ENCODE measurements around the gene ETV6.

ETV6 gene

DNA sequence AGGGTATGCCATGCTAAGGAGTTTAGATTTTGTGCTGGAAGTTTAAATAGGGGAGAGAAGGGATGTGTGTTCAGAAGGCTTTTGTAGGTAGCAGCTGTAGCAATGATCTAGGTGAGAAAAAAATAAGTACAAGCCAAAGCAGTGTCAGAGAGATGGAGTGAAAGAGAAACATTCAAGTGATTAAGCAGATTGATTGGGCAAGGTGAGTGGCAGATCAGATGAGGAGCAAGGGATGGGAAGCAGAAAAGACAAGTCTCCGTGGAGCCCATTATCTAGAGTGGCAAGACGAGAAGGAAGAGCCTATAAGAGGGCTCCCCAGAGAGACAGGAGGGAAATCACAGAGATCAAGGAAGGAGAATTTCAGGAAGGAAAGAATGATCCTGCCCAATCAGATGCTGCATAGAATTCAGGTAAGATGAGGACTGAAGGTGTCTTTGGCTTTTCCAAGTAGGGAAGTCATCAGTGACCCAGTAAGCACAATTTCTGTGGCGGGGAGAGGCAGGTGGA lies 133.5 kb downstream of the ETV6 start:
- DNase-seq, result no peak

GRCh38 chr12:11785712-11786111 lies 136.2 kb downstream of the ETV6 start:
- DNase-seq, result no peak

GRCh38 chr12:11786638-11787365 lies 137.3 kb downstream of the ETV6 start:
- no peak for DNase-seq

DNA sequence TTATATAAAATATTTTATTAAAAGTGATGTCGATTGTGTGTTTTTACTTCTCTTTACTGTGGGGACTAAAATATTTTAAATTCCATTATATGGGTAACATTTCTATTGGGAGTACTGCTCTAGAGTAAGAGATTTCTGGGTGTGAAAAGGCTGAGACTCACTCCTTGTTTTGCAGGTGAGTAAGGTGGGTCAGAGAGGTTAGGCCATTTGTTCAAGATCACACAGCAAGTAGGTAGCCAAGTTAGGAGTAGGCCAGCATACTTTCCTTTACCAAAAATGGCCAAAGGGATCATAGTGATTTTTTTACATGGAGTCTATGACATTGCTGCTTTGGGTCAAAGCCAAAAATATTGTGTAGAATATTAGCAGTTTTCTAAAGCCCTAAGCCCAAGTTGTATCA lies 138.0 kb downstream of the ETV6 start:
- no peak for DNase-seq

DNA sequence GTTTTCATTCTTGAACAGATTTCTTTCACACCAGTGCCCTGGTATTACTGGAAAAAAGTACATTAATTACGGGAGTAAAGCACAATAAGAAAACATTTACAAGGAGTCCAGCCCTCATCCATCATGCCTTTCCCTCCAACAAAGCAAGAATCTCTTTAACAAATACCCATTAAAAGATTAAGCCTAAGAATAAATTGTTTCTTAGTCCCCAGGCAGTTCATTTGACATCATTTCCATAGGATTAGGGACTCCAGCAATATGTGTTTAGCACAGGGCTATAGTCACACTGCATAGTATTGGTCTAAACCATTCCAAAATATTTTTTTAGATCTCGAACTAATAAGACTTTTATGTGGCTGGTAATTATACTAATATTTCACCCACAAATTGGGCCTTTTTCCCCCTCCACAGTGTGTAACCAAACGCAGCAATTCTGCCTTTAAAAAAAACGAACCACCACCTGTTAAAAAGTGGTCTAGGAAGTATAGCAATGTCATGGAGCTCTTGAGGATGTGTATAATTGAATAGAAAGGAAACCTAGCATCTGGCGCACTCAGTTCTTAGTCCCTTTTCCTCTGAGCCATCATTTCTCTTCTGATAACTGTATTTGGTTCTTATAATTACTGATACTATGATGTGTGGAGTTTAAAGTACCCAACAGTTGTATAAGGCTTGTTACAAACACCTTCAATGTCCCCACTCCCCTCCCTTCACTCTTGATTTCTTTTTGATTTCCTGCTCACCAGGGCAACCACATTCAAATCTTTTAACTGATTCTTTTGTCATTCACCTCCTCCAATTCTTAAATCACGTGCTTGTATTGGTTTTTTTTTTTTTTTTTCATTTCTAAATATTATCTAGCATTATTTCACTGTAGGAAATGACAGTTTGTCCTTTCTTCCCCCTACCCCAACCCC lies 138.7 kb downstream of the ETV6 start:
- DNase-seq, result no peak

GRCh38 chr12:11793921-11794710 lies 144.6 kb downstream of the ETV6 start:
- no peak for DNase-seq

DNA sequence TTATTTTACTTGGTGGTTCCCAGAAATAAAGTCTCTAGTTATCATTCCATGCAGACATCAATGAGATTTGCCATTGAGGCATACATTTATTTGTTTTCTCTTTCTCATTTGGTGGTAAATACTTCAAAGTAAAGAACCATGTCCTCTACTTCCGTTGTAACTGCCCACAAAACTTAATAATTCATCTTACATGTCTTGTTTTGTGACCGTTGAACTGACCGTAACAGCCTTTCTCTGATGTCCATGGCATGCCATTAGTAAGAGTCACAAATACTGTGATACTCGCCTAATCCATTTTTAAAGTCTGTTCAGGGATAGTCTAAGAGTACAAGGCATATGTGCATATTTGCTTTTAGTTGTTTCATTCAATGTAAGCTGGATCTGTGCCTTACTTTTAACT lies 145.3 kb downstream of the ETV6 start:
- no peak for DNase-seq

DNA sequence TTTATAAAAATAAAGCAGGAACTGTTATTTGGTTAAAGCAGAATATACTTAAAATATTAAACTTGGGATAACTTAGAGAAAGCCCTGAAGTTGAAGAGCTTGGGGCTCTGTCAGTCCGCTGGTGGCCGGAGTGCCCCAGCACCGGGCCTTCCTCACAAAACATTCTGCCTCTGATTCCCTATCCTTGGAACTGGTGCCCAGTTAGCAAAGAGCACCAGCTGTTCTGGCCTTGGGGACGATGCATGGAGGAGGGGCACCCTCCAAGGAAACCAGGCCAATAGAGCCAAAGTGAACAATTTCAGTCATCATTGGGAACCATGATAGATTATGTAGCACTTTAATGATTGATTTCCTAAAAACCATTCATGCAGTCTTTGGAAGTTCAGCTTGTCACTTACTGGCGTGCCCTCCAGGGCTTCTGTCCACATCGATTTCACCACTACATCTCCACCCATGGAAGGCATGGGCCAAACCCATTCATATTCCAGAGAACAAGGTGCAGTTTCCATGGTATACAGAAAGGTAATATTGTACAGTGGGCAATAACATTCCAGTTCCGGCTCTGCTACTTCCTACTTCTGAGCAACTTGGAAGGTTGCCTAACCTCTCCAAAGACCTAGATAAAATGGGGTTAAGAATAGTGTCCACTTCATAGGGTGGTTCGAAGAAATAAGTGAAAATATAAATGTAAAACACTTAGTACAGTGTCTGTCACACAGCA lies 145.9 kb downstream of the ETV6 start:
- no peak for DNase-seq

DNA sequence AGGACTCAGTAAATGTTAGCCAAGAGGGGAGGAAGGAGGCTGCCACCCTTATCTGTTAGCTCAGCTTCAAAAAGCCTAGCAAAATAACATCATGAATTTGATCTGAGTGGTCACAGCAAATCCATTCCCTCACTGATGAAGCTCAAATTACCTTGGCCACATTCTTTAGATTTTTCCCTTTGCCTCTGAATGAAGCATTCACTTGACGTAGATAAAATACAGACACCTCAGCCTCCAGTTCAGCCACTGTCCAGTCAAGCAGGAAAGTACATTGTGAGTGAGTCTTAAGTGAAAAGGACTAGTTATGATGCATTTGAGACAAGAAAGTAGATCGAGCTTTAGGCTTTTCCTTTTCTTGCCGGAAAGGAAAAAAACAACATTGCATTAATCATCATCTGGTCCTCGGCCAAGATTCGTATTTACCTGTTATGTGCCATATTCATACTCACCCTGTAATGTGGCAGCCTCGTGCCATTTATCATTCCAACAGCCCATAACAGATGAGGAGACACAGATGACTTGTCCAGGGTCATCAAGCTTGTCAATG lies 146.5 kb downstream of the ETV6 start:
- no peak for DNase-seq

GRCh38 chr12:11797317-11797913 lies 147.9 kb downstream of the ETV6 start:
- DNase-seq, result no peak

DNA sequence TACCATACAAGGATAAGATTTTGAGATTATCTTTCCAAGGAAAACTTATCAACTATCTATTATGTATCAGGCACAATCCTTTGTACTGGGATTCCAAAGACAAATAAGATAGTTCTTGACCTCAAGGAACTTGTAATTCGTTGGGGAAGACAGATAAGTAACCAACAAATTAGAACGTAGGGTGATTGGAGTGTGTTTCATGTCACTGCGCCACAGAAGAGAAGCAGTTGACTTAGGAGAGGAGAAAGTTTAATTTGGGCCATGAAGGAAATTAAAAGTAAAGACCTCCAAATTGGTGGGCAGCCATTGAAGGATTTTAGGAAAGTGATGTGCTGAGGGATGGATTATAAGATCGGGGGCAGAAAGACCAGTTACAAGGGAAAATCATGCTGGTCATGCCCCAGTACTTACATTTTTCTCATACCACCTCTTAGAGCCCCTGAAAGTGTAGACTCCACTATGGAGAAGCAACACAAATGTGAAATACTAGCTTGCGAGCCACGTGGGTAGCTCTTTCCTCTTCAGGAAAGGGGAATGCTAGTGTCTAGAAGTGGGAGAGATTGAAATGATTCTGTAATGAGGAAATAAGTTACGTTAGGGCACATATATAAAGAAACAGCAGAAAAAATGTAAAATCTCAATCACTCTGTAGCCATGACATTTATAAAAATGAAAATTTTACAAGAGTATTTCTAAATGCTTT lies 148.7 kb downstream of the ETV6 start:
- DNase-seq, result no peak

DNA sequence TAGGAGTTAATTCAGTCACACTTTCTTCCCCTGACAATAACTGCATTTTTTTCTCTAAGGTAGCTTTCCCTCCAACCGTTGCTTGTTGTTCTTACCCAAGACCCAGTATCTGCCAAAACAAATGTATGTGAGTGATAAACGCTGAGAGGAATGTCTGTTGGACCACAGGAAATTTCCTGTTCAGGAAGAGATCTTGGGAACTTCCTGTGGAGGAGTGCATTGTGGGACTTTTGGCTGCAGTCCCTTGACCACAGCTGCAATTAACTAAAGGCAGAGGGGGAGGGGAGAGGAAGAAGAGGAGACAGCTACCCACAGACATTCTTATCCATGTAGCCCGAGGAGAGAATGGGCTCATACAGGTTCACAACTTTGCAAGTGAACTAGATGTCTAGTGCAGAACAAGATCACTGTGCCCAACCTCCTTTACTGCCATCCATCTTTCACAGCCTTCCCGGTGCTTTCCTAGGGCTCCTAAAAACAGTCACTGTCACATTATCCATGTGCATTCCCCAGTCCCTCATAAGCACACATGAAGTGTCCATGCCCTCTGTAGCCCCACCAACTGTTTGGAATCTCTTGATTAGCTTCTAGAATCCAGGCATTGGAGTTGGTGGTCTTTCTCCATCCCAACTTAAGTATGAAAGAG lies 149.5 kb downstream of the ETV6 start:
- no peak for DNase-seq

DNA sequence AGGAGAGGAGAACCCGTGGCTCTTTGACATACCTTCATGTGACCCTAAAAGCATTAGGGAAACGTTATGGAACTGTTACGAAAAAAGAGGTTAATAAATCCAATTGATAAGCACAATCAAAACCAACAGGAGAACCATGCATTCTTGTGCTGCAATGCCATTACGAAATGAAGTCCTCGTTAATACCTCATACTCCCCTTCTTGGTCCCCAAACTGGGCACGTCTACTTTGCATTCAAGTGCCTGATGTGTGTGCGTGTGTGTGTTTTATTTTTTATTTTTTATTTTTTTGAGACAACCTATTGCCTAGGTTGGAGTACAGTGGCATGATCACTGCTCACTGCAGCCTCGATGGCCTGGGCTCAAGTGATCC lies 150.0 kb downstream of the ETV6 start:
- DNase-seq, result no peak

DNA sequence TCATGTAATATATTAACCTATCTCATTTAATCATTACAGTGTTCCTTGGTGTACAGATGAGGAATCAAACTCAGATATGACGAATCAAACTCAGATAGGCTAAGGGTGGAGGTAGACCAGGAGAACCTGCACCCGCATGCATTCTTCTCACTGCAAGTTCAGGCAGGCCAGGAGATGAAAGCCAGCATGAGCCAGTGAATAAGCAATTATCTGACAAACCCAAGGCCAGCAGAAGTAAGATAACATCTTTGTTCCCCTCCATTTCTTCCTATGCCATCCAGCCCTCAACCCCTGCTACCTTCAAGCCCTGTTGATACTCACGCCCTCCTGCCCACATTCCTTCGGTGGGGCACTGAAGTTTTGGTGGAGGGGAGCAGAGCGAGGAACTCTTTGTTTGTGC lies 152.2 kb downstream of the ETV6 start:
- DNase-seq, result no peak

DNA sequence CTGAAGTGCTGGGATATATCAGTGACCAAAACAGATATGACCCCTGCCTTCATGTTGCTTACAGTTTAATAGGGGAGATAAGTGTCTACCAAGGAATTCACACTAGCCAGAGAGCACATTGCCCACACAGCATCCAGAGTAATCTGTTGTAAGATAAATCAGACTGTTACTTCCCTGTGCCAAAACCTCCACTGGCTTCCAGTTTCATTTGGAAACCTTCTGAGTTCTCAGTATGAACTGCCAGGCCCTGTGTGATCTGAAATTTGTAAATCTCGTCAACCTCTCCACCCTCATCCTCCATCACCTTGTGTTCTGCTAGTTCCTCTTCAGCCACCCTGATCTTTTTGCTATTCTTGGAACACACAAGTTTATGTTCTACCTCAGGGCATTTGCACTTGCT lies 154.7 kb downstream of the ETV6 start:
- DNase-seq, result no peak

GRCh38 chr12:11805043-11805442 lies 155.6 kb downstream of the ETV6 start:
- no peak for DNase-seq

GRCh38 chr12:11805680-11806079 lies 156.2 kb downstream of the ETV6 start:
- no peak for DNase-seq

GRCh38 chr12:11807458-11807857 lies 158.0 kb downstream of the ETV6 start:
- no peak for DNase-seq

GRCh38 chr12:11808931-11809330 lies 159.5 kb downstream of the ETV6 start:
- DNase-seq, result no peak

DNA sequence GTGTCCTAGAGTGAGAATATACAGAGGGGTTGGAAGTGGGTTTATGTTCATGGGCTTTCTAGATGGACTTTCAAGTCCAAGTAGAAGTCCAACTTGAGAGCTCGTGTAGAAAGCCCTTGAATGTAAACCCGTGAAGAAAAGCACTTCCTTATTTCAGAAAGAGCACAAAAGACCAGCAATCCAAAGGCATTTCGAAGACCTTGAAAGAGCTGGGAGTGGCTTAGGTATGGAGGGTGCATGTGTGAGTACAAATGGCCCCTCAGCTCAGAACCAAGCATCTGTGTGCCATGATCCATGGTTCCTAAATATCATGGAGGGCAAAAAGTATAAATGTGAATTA lies 160.7 kb downstream of the ETV6 start:
- DNase-seq, result no peak

- DNase-seq, result no peak
Observed at GRCh38 chr12:11811008-11811407, 161.5 kb downstream of the ETV6 start.
